H1 (cell line): ENCODE results near the gene ANXA7. TPM values are rescaled to one million over a fixed set of nuclear protein-coding genes. Genes with fewer than 3 reads are reported as not detected.

Source experiments
- CTCF ChIA-PET: fragments of 300-600 bp; sonication (Branson Sonifier 250); formaldehyde crosslinking; loops from one replicate; lab custom pipeline; 2021; ENCODE audit not compliant: partially characterized antibody; lab: Charles Lee
- POLR2A ChIA-PET: fragments of 300-600 bp; sonication (Branson Sonifier 250); formaldehyde crosslinking; loops from one replicate; lab custom pipeline; 2021; ENCODE audit warnings: inconsistent platforms; ENCODE audit not compliant: partially characterized antibody; lab: Charles Lee
- DNase-seq, 2 experiments: peaks; one replicate each; pipeline versions ENCODE4 v3.0.0 to v3.0.0-alpha.2; 2010 to 2022; ENCODE audit warnings: low spot score in 2 of 2, low read depth in 1 of 2, mixed read lengths in 1 of 2
- FAIRE-seq: peaks from 2 replicates; lab custom pipeline; 2011; peaks lifted over from hg19 to GRCh38; lab: Jason Lieb, UNC
- H2AFZ ChIP-seq: 2 replicates; pipeline ENCODE4 v1.8.1; 2012; ENCODE audit warnings: low read length, inconsistent platforms
- H2AK5ac ChIP-seq: 2 replicates; pipeline ENCODE4 v1.6.1; 2013; ENCODE audit warnings: low read depth, low read length
- H2BK120ac ChIP-seq: replicated peaks from 2 replicates; pipeline ENCODE3; 2013; ENCODE audit warnings: low read depth, low read length, inconsistent platforms
- H2BK12ac ChIP-seq: 2 replicates; pipeline ENCODE4 v1.6.1; 2013; ENCODE audit warnings: low read depth, low read length
- H2BK15ac ChIP-seq: 2 replicates; pipeline ENCODE4 v1.6.1; 2013; ENCODE audit warnings: low read length
- H2BK20ac ChIP-seq: 2 replicates; pipeline ENCODE4 v1.6.1; 2013; ENCODE audit warnings: low read length
- H2BK5ac ChIP-seq: 2 replicates; pipeline ENCODE4 v1.6.1; 2013; ENCODE audit warnings: low read depth, low read length
- H3K14ac ChIP-seq: 2 replicates; pipeline ENCODE4 v1.6.1; 2013; ENCODE audit warnings: inconsistent platforms; ENCODE audit not compliant: insufficient read length
- H3K18ac ChIP-seq: 2 replicates; pipeline ENCODE4 v1.6.1; 2013; ENCODE audit warnings: low read length; ENCODE audit errors: extremely low read depth
- H3K23ac ChIP-seq: 2 replicates; pipeline ENCODE4 v1.6.1; 2013; ENCODE audit warnings: inconsistent platforms; ENCODE audit not compliant: insufficient read length
- H3K23me2 ChIP-seq: 2 replicates; pipeline ENCODE4 v1.6.1; 2013; ENCODE audit warnings: low read depth, low read length
- H3K27ac ChIP-seq: 2 replicates; pipeline ENCODE4 v1.6.1; 2011; ENCODE audit warnings: low read depth, low read length, inconsistent platforms
- H3K27me3 ChIP-seq, 4 experiments: replicated peaks in 1 of 4; 1 replicate in 1 of 4; 2 replicates in 3 of 4; pipeline versions ENCODE4 v1.6.1 to v1.8.1; 2011 to 2013; ENCODE audit warnings: low read length in 3 of 4, mild to moderate bottlenecking in 3 of 4, inconsistent platforms in 2 of 4, mixed read lengths in 2 of 4, moderate library complexity in 1 of 4; ENCODE audit not compliant: control insufficient read depth in 3 of 4, insufficient read depth in 3 of 4; ENCODE audit errors: extremely low read depth in 1 of 4
- H3K36me3 ChIP-seq, 4 experiments: 2 replicates each; pipeline versions ENCODE4 v1.6.1 to v1.8.1; 2011 to 2013; ENCODE audit warnings: mild to moderate bottlenecking in 4 of 4, low read length in 3 of 4, moderate library complexity in 2 of 4, control low read depth in 1 of 4, inconsistent platforms in 1 of 4; ENCODE audit not compliant: insufficient read depth in 4 of 4, control insufficient read depth in 2 of 4
- H3K4ac ChIP-seq: replicated peaks from 2 replicates; pipeline ENCODE3; 2013; ENCODE audit warnings: low read length, low read depth, mixed read lengths, inconsistent platforms; ENCODE audit not compliant: insufficient read length
- H3K4me1 ChIP-seq, 4 experiments: replicated peaks in 1 of 4; 1 replicate in 1 of 4; 2 replicates in 3 of 4; pipeline versions ENCODE4 v1.6.1 to v1.8.1; 2011 to 2013; ENCODE audit warnings: low read length in 3 of 4, inconsistent platforms in 2 of 4, mixed read lengths in 1 of 4; ENCODE audit not compliant: insufficient read depth in 4 of 4, control insufficient read depth in 3 of 4
- H3K4me2 ChIP-seq, 2 experiments: 2 replicates each; pipeline versions ENCODE4 v1.6.1 to v1.8.1; 2011 to 2013; ENCODE audit warnings: low read depth in 2 of 2, low read length in 2 of 2, control low read depth in 1 of 2, inconsistent platforms in 1 of 2, mild to moderate bottlenecking in 1 of 2; ENCODE audit not compliant: insufficient read depth in 1 of 2
- H3K4me3 ChIP-seq, 4 experiments: fragments of 200-600, 300-600 bp in 1 of 4; sonication (generic), shearing (Covaris generic), sonication (Bioruptor Twin) in 1 of 4; 2 replicates each; pipeline versions ENCODE4 v1.5.1 to v1.8.1; 2011 to 2016; ENCODE audit warnings: low read length in 4 of 4, low read depth in 3 of 4, control low read depth in 2 of 4, inconsistent platforms in 2 of 4, mild to moderate bottlenecking in 2 of 4, mixed read lengths in 1 of 4, moderate library complexity in 1 of 4; ENCODE audit not compliant: insufficient read depth in 2 of 4; ENCODE audit errors: extremely low read depth in 1 of 4
- H3K56ac ChIP-seq: replicated peaks from 2 replicates; pipeline ENCODE3; 2013; ENCODE audit warnings: low read depth, mild to moderate bottlenecking, mixed read lengths, low read length, inconsistent platforms; ENCODE audit not compliant: insufficient read length
- H3K79me1 ChIP-seq: 2 replicates; pipeline ENCODE4 v1.6.1; 2013; ENCODE audit warnings: low read depth, low read length, control low read depth
- H3K79me2 ChIP-seq, 2 experiments: 2 replicates each; pipeline versions ENCODE4 v1.6.1 to v1.8.1; 2012 to 2013; ENCODE audit warnings: low read length in 2 of 2, mild to moderate bottlenecking in 2 of 2, inconsistent platforms in 1 of 2; ENCODE audit not compliant: insufficient read depth in 2 of 2, control insufficient read depth in 1 of 2
- H3K9ac ChIP-seq, 4 experiments: replicated peaks in 1 of 4; 1 replicate in 1 of 4; 2 replicates in 3 of 4; pipeline versions ENCODE4 v1.6.1 to v1.8.1; 2011 to 2013; ENCODE audit warnings: low read depth in 3 of 4, low read length in 3 of 4, control low read depth in 2 of 4, mild to moderate bottlenecking in 2 of 4, moderate library complexity in 2 of 4, inconsistent platforms in 1 of 4; ENCODE audit errors: extremely low read depth in 1 of 4
- H3K9me3 ChIP-seq, 2 experiments: 2 replicates each; pipeline versions ENCODE4 v1.6.1 to v1.8.1; 2012 to 2013; ENCODE audit warnings: mild to moderate bottlenecking in 2 of 2, moderate library complexity in 2 of 2, control low read depth in 1 of 2, inconsistent platforms in 1 of 2, low read depth in 1 of 2, low read length in 1 of 2, mixed read lengths in 1 of 2; ENCODE audit not compliant: insufficient read depth in 2 of 2
- H4K20me1 ChIP-seq, 2 experiments: replicated peaks in 1 of 2; 2 replicates each; pipeline versions ENCODE3 to v1.8.1; 2011 to 2013; ENCODE audit warnings: inconsistent platforms in 2 of 2, low read length in 2 of 2, mild to moderate bottlenecking in 1 of 2; ENCODE audit not compliant: insufficient read depth in 2 of 2, control insufficient read depth in 1 of 2
- H4K5ac ChIP-seq: 2 replicates; pipeline ENCODE4 v1.6.1; 2013; ENCODE audit warnings: low read length, low read depth, mixed read lengths, inconsistent platforms; ENCODE audit not compliant: insufficient read length
- H4K8ac ChIP-seq: 2 replicates; pipeline ENCODE4 v1.8.0; 2013; ENCODE audit warnings: mild to moderate bottlenecking, moderate library complexity, low read length, inconsistent platforms; ENCODE audit not compliant: insufficient read depth; ENCODE audit errors: extremely low read depth
- H4K91ac ChIP-seq: replicated peaks from 2 replicates; pipeline ENCODE3; 2013; ENCODE audit warnings: low read length, mixed read lengths, inconsistent platforms; ENCODE audit not compliant: insufficient read length
- BACH1 ChIP-seq: IDR thresholded peaks from 2 replicates; pipeline ENCODE4 v1.6.1; 2012; ENCODE audit warnings: low read length, improper control_type of control experiment
- CBX5 ChIP-seq: fragments of 300-800, 300-1000 bp; sonication (generic); IDR thresholded peaks from 2 replicates; pipeline ENCODE4 v1.7.1; 2016; ENCODE audit warnings: antibody characterized with exemption, low read length, low read depth
- CEBPB ChIP-seq: IDR thresholded peaks from 2 replicates; pipeline ENCODE4 v1.6.1; 2012; ENCODE audit warnings: low read depth, low read length
- GTF2F1 ChIP-seq: IDR thresholded peaks from 2 replicates; pipeline ENCODE4 v1.6.1; 2012; ENCODE audit warnings: low read depth, low read length, improper control_type of control experiment, borderline replicate concordance
- POU5F1 ChIP-seq: IDR thresholded peaks from 2 replicates; pipeline ENCODE4 v1.6.1; 2011; ENCODE audit warnings: low read depth, mild to moderate bottlenecking, low read length, moderate library complexity
- RBBP5 ChIP-seq: IDR thresholded peaks from 2 replicates; pipeline ENCODE4 v1.7.1; 2012; ENCODE audit warnings: low read depth, mild to moderate bottlenecking, inconsistent platforms, low read length, moderate library complexity, borderline replicate concordance
- SAP30 ChIP-seq: fragments of 300-600 bp; sonication (generic); IDR thresholded peaks from 2 replicates; pipeline ENCODE4 v1.7.1; 2012; ENCODE audit warnings: low read length, moderate library complexity, mild to moderate bottlenecking, inconsistent platforms; ENCODE audit not compliant: insufficient read depth, insufficient replicate concordance
- USF2 ChIP-seq: IDR thresholded peaks from 2 replicates; pipeline ENCODE4 v1.6.1; 2011; ENCODE audit warnings: low read length, improper control_type of control experiment
- WGBS, 2 experiments: shearing (Covaris generic) in 1 of 2; methylation state at CpG; one replicate each; pipeline versions ENCODE4 v1.1.6 to v1.1.7; 2013 to 2015; ENCODE audit warnings: low lambda C conversion rate in 2 of 2, mixed read lengths in 2 of 2, inconsistent platforms in 1 of 2, low coverage in 1 of 2, missing lambda C conversion rate in 1 of 2; ENCODE audit not compliant: insufficient replicate concordance in 2 of 2, insufficient coverage in 1 of 2, insufficient read length in 1 of 2; ENCODE audit errors: extremely low coverage in 1 of 2, missing lambda C conversion rate in 1 of 2; 5-methylcytosine and 5-hydroxymethylcytosine counted together
- polyA plus RNA-seq, 7 experiments: library from polyadenylated mRNA; depleted of rRNA in 3 of 7; stranded (reverse) in 5 of 7; unstranded in 2 of 7; fragments of >200 nt in 5 of 7; fragments of 200-250 nt in 2 of 7; gene quantifications; 1 replicate in 5 of 7; 2 replicates in 1 of 7; 4 replicates in 1 of 7; pipeline versions ENCODE4 v1.2.1 to v1.2.3, GENCODE V29; 2011 to 2013; ENCODE audit warnings: missing spikeins in 2 of 7, mixed read lengths in 2 of 7
- total RNA-seq: library from RNA; stranded (reverse); fragmentation: NEBNext Ultra II Directional; extraction: Animal tissue kit (Norgen Biotek cat#: 25700); gene quantifications from 2 replicates; pipeline ENCODE4 v1.2.1, GENCODE V29; 2021

ANXA7 gene
- total and polyA plus RNA-seq, 2 of the 8 experiments (the other 6 are each of a cell fraction or from before 2014, with no cell fraction given), result 37.1 to 63.6 TPM

GRCh38 chr10:73376679-73377078, 37.2 kb downstream of the ANXA7 start:
- no peak overlapping the region for H3K14ac ChIP-seq
- POLR2A ChIA-PET, result no interaction called here

More at GRCh38 chr10:73376679-73377078, 37.2 kb downstream of the ANXA7 start:
- Histone ChIP-seq H4K91ac (no peak overlapping the region), H3K79me1 (no peaks in the 10 kb centered on the region), H2BK20ac (no peak overlapping the region), H3K79me2 (no peaks in the 10 kb centered on the region), H3K23me2 (no peaks in the 10 kb centered on the region), H3K4me3 (no peak overlapping the region), H3K9me3 (no peaks in the 10 kb centered on the region), H2AFZ (no peak overlapping the region), H2AK5ac (no peak overlapping the region), H3K36me3 (peaks cover 6 to 35% (median 23%) of the 10 kb centered on the region in 4 experiments), H3K18ac (no peak overlapping the region), H2BK12ac (no peak overlapping the region), H3K27ac (no peak overlapping the region), H2BK5ac (no peak overlapping the region), H2BK15ac (no peak overlapping the region), H3K4me2 (no peak overlapping the region), H4K20me1 (no peaks in the 10 kb centered on the region), H3K9ac (no peak overlapping the region), H3K27me3 (no peaks in the 10 kb centered on the region), H3K4me1 (no peaks in the 10 kb centered on the region), H3K56ac (no peak overlapping the region), H4K8ac (no peak overlapping the region), H2BK120ac (no peak overlapping the region), H3K23ac (no peak overlapping the region), H4K5ac (no peak overlapping the region), H3K4ac (no peak overlapping the region)
- 85% methylated on average over 3 of the region's 3 CpGs; no CpG with 5 or more reads in 1 of the 2 experiments for WGBS, 2 experiments
- CTCF ChIA-PET, result no interaction called here
- no peak for DNase-seq
- no peak for FAIRE-seq
- TF ChIP-seq CEBPB (no peak), POU5F1 (no peak), SAP30 (no peak), USF2 (no peak), RBBP5 (no peak), GTF2F1 (no peak), BACH1 (no peak), CBX5 (no peak)
